Neural cell (in vitro differentiated cells): ENCODE measurements around the gene NUP210L. TPM values are rescaled to one million over a fixed set of nuclear protein-coding genes. Genes with fewer than 3 reads are reported as not detected.

Experiments used
- H2AFZ ChIP-seq: fragments of 200-600, 300-800 bp; sonication (generic), shearing (Covaris generic); 2 replicates; pipeline ENCODE4 v1.6.0; 2014; ENCODE audit warnings: low read depth, mild to moderate bottlenecking, antibody characterized with exemption, low read length, moderate library complexity
- H3F3A ChIP-seq: fragments of 200-600 bp; shearing (Covaris generic); 2 replicates; pipeline ENCODE4 v1.6.1; 2016; ENCODE audit warnings: mild to moderate bottlenecking, moderate library complexity, mixed read lengths, antibody characterized with exemption, low read length; ENCODE audit not compliant: insufficient read depth, poor library complexity, severe bottlenecking
- H3K27ac ChIP-seq: fragments of 200-600, 300-800 bp; sonication (generic), shearing (Covaris generic); 2 replicates; pipeline ENCODE4 v1.5.1; 2014; ENCODE audit warnings: mild to moderate bottlenecking, low read length, moderate library complexity
- H3K27me3 ChIP-seq: fragments of 300-800, 200-600 bp; sonication (generic), shearing (Covaris generic); 2 replicates; pipeline ENCODE4 v1.6.0; 2014; ENCODE audit warnings: mild to moderate bottlenecking, low read depth, low read length, moderate library complexity; ENCODE audit not compliant: insufficient read depth
- H3K36me3 ChIP-seq: fragments of 300-800, 200-600 bp; sonication (generic), shearing (Covaris generic); 2 replicates; pipeline ENCODE4 v1.5.1; 2014; ENCODE audit warnings: mild to moderate bottlenecking, antibody characterized with exemption, low read length, moderate library complexity; ENCODE audit not compliant: insufficient read depth
- H3K4me2 ChIP-seq: fragments of 300-800, 200-600 bp; sonication (generic), shearing (Covaris generic); 2 replicates; pipeline ENCODE4 v1.6.0; 2014; ENCODE audit warnings: mild to moderate bottlenecking, low read length
- H3K4me3 ChIP-seq: fragments of 300-800, 200-600 bp; sonication (generic), shearing (Covaris generic); 2 replicates; pipeline ENCODE4 v1.5.1; 2014; ENCODE audit warnings: mild to moderate bottlenecking, low read length, moderate library complexity
- H3K79me2 ChIP-seq: fragments of 200-600 bp; shearing (Covaris generic); replicated peaks from 2 replicates; pipeline ENCODE4 v1.6.0; 2014; ENCODE audit warnings: mild to moderate bottlenecking, low read length, moderate library complexity; ENCODE audit not compliant: insufficient read depth
- H3K9ac ChIP-seq: fragments of 300-800, 200-600 bp; sonication (generic), shearing (Covaris generic); 2 replicates; pipeline ENCODE4 v1.6.1; 2016; ENCODE audit warnings: mild to moderate bottlenecking, low read length, mixed read lengths
- H3K9me2 ChIP-seq: fragments of 200-600 bp; shearing (Covaris generic); 2 replicates; pipeline ENCODE4 v1.6.1; 2016; ENCODE audit warnings: mild to moderate bottlenecking, low read length, mixed read lengths; ENCODE audit not compliant: insufficient read depth
- H3K9me3 ChIP-seq: fragments of 200-600, 300-800 bp; sonication (generic), shearing (Covaris generic); 2 replicates; pipeline ENCODE4 v1.6.1; 2016; ENCODE audit warnings: mild to moderate bottlenecking, mixed run types, low read length, moderate library complexity, mixed read lengths
- H4K20me1 ChIP-seq: fragments of 200-600 bp; shearing (Covaris generic); 2 replicates; pipeline ENCODE4 v1.6.1; 2016; ENCODE audit warnings: mild to moderate bottlenecking, mixed run types; ENCODE audit not compliant: insufficient read depth
- EP300 ChIP-seq: fragments of 450-650 bp; conservative IDR thresholded peaks from 2 replicates; pipeline ENCODE4 v1.6.1; 2014; ENCODE audit warnings: antibody characterized with exemption, mild to moderate bottlenecking, moderate library complexity; ENCODE audit not compliant: poor library complexity, severe bottlenecking
- EZH2 ChIP-seq: fragments of 200-600, 300-800 bp; shearing (Covaris generic), sonication (generic); IDR thresholded peaks from 2 replicates; pipeline ENCODE4 v1.6.1; 2014; ENCODE audit warnings: antibody characterized with exemption, low read length, borderline replicate concordance, mild to moderate bottlenecking; ENCODE audit not compliant: insufficient read depth, poor library complexity, severe bottlenecking
- MXI1 ChIP-seq: fragments of 450-650 bp; conservative IDR thresholded peaks from 2 replicates; pipeline ENCODE4 v1.6.1; 2014; ENCODE audit warnings: antibody characterized with exemption, mild to moderate bottlenecking; ENCODE audit not compliant: poor library complexity, severe bottlenecking
- POLR2AphosphoS5 ChIP-seq: IDR thresholded peaks from 2 replicates; pipeline ENCODE4 v1.6.1; 2012
- RAD21 ChIP-seq: fragments of 450-650 bp; conservative IDR thresholded peaks from 2 replicates; pipeline ENCODE4 v1.6.1; 2014; ENCODE audit warnings: antibody characterized with exemption, mild to moderate bottlenecking, moderate library complexity
- SMC3 ChIP-seq: fragments of 450-650 bp; conservative IDR thresholded peaks from 2 replicates; pipeline ENCODE4 v1.6.1; 2014; ENCODE audit warnings: antibody characterized with exemption, mild to moderate bottlenecking, moderate library complexity; ENCODE audit not compliant: poor library complexity
- TAF1 ChIP-seq: IDR thresholded peaks from 2 replicates; pipeline ENCODE4 v1.6.1; 2012; ENCODE audit warnings: low read depth
- polyA plus RNA-seq: library from polyadenylated mRNA; depleted of rRNA; stranded (reverse); fragments of >200 nt; gene quantifications from 2 replicates; pipeline ENCODE4 v1.2.3, GENCODE V29; 2014
- TF ChIP-seq, protein P1 (sequence below): IDR thresholded peaks from 2 replicates; pipeline ENCODE4 v1.6.1; 2012; ENCODE audit warnings: borderline replicate concordance
- TF ChIP-seq, protein P2 (sequence below): fragments of 450-650 bp; IDR thresholded peaks from 2 replicates; pipeline ENCODE4 v1.5.1; 2014; ENCODE audit warnings: antibody characterized with exemption, mild to moderate bottlenecking, moderate library complexity; ENCODE audit not compliant: poor library complexity, severe bottlenecking

Gene NUP210L
- polyA plus RNA-seq, 1 donor from 2014 or later: 0.09 TPM

DNA sequence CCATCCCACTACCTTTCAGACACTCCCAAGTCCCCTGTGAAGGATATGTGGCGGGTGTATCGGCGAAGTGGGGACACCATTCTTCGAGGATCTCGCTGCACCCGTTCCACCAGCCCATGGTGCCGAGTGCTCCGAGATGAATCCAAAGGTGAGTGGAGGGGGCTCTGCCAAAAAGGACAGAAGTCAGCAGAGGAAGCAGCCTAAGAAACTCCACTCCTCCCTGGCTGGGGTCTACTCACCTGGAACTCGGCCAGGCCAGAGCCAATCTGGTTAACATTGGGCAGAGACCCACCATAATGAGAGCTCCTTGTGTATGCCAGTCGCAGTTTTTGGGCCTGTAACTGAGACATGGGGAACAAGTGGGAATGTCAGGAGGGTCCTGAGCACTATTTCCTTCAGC lies 200.0 kb downstream of the NUP210L start:
- no peaks in the 10 kb centered on the region for H3K27me3 ChIP-seq
- no peak overlapping the region for H3K9ac ChIP-seq
- no peaks in the 10 kb centered on the region for H3K9me2 ChIP-seq
- no peaks in the 10 kb centered on the region for H4K20me1 ChIP-seq
- H3F3A ChIP-seq: no peaks in the 10 kb centered on the region
- H3K79me2 ChIP-seq: peaks cover 35% of the 10 kb centered on the region
- H3K4me3 ChIP-seq: no peak overlapping the region
- no peak for TF ChIP-seq MXI1
- TF ChIP-seq, protein P1, sequence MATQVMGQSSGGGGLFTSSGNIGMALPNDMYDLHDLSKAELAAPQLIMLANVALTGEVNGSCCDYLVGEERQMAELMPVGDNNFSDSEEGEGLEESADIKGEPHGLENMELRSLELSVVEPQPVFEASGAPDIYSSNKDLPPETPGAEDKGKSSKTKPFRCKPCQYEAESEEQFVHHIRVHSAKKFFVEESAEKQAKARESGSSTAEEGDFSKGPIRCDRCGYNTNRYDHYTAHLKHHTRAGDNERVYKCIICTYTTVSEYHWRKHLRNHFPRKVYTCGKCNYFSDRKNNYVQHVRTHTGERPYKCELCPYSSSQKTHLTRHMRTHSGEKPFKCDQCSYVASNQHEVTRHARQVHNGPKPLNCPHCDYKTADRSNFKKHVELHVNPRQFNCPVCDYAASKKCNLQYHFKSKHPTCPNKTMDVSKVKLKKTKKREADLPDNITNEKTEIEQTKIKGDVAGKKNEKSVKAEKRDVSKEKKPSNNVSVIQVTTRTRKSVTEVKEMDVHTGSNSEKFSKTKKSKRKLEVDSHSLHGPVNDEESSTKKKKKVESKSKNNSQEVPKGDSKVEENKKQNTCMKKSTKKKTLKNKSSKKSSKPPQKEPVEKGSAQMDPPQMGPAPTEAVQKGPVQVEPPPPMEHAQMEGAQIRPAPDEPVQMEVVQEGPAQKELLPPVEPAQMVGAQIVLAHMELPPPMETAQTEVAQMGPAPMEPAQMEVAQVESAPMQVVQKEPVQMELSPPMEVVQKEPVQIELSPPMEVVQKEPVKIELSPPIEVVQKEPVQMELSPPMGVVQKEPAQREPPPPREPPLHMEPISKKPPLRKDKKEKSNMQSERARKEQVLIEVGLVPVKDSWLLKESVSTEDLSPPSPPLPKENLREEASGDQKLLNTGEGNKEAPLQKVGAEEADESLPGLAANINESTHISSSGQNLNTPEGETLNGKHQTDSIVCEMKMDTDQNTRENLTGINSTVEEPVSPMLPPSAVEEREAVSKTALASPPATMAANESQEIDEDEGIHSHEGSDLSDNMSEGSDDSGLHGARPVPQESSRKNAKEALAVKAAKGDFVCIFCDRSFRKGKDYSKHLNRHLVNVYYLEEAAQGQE: no peak
- TF ChIP-seq POLR2AphosphoS5: no peak
- TF ChIP-seq SMC3: no peak
- no peak for TF ChIP-seq RAD21
- no peak for TF ChIP-seq EP300
- TF ChIP-seq, protein P2, sequence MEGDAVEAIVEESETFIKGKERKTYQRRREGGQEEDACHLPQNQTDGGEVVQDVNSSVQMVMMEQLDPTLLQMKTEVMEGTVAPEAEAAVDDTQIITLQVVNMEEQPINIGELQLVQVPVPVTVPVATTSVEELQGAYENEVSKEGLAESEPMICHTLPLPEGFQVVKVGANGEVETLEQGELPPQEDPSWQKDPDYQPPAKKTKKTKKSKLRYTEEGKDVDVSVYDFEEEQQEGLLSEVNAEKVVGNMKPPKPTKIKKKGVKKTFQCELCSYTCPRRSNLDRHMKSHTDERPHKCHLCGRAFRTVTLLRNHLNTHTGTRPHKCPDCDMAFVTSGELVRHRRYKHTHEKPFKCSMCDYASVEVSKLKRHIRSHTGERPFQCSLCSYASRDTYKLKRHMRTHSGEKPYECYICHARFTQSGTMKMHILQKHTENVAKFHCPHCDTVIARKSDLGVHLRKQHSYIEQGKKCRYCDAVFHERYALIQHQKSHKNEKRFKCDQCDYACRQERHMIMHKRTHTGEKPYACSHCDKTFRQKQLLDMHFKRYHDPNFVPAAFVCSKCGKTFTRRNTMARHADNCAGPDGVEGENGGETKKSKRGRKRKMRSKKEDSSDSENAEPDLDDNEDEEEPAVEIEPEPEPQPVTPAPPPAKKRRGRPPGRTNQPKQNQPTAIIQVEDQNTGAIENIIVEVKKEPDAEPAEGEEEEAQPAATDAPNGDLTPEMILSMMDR: no peak
- TF ChIP-seq TAF1: no peak
- TF ChIP-seq EZH2: no peak
- no peak overlapping the region for H3K4me2 ChIP-seq
- no peaks in the 10 kb centered on the region for H3K36me3 ChIP-seq
- H3K27ac ChIP-seq: no peak overlapping the region
- no peaks in the 10 kb centered on the region for H3K9me3 ChIP-seq
- no peak overlapping the region for H2AFZ ChIP-seq

DNA sequence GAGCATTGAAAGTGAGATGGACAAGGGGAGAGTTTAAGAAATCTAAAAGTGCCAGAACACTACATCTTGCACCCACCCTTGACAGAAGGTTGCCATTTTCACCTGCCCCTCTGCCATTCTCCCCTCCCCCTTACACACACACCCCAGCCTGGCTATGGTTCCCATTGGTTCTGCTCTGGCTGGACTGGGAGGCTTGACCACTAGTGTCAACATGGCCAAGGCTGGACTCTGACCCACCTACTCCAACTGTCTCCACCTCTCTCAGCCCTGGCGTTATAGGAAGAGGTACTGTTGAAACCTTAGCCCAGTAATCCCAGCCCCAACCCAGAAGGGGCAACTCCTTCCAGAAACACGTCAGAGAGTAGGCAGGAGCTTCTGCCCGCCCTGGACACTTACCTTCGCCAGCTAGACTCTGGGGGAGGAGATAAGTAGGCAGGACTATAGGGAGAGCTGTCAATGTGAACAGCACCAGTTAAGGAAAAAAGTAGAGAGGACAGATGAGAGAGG lies 201.0 kb downstream of the NUP210L start:
- Histone ChIP-seq H2AFZ (no peak overlapping the region), H3K27ac (no peak overlapping the region), H3K4me3 (no peak overlapping the region), H3K27me3 (no peaks in the 10 kb centered on the region), H3K79me2 (peaks cover 35% of the 10 kb centered on the region), H3K36me3 (no peaks in the 10 kb centered on the region), H4K20me1 (no peaks in the 10 kb centered on the region), H3K9ac (no peak overlapping the region), H3K9me3 (no peaks in the 10 kb centered on the region), H3F3A (no peaks in the 10 kb centered on the region), H3K9me2 (no peaks in the 10 kb centered on the region), H3K4me2 (no peak overlapping the region)
- no peak for TF ChIP-seq SMC3
- TF ChIP-seq POLR2AphosphoS5: no peak
- TF ChIP-seq EZH2: no peak
- TF ChIP-seq, protein P2: no peak
